Large intestine (tissue), 3 donors: Measurements from ENCODE around the gene TMEM33. TPM values are rescaled to one million over a fixed set of nuclear protein-coding genes. Genes with fewer than 3 reads are reported as not detected.

Experiments
- DNase-seq, 2 donors: peaks; one replicate each; pipeline versions ENCODE4 v3.0.0 to v3.0.0-alpha.2; 2013
- H3K27ac ChIP-seq: one replicate; pipeline ENCODE4 v1.5.1; 2013; ENCODE audit warnings: low read length
- H3K27me3 ChIP-seq: 2 replicates; pipeline ENCODE4 v1.6.1; 2013; ENCODE audit warnings: low read length; ENCODE audit not compliant: control insufficient read depth, insufficient read depth
- H3K36me3 ChIP-seq: 2 replicates; pipeline ENCODE4 v1.6.1; 2013; ENCODE audit warnings: low read length; ENCODE audit not compliant: control insufficient read depth, insufficient read depth
- H3K4me1 ChIP-seq: one replicate; pipeline ENCODE4 v1.6.1; 2013; ENCODE audit warnings: low read length; ENCODE audit not compliant: control insufficient read depth, insufficient read depth
- H3K4me3 ChIP-seq: one replicate; pipeline ENCODE4 v1.5.1; 2013; ENCODE audit warnings: low read length
- H3K9me3 ChIP-seq: one replicate; pipeline ENCODE4 v1.6.1; 2013; ENCODE audit warnings: mild to moderate bottlenecking, low read depth, low read length, moderate library complexity; ENCODE audit not compliant: control insufficient read depth
- WGBS: methylation state at CpG from one replicate; pipeline ENCODE4 v1.1.5; 2013; ENCODE audit warnings: low lambda C conversion rate; ENCODE audit not compliant: insufficient coverage; 5-methylcytosine and 5-hydroxymethylcytosine counted together
- polyA plus RNA-seq: library from polyadenylated mRNA; unstranded; fragments of 120-200 nt; gene quantifications from one replicate; pipeline ENCODE4 v1.2.1, GENCODE V29; 2013

The TMEM33 gene
- polyA plus RNA-seq, 1 donor: 37.1 TPM

GRCh38 chr4:41992967-41993857, 58.0 kb downstream of the TMEM33 start:
- whole genome bisulfite sequencing: 97% methylated on average over 3 of the region's 4 CpGs
- H3K4me3 ChIP-seq: no peak overlapping the region
- no peak for DNase-seq
- H3K27me3 ChIP-seq: no peaks in the 10 kb centered on the region
- no peaks in the 10 kb centered on the region for H3K9me3 ChIP-seq
- H3K4me1 ChIP-seq: peaks cover 8% of the 10 kb centered on the region
- H3K27ac ChIP-seq: no peak overlapping the region
- no peaks in the 10 kb centered on the region for H3K36me3 ChIP-seq

GRCh38 chr4:41994461-41994985, 59.3 kb downstream of the TMEM33 start:
- H3K4me1 ChIP-seq: peaks cover 8% of the 10 kb centered on the region
- H3K27me3 ChIP-seq: no peaks in the 10 kb centered on the region
- no peak for DNase-seq
- no CpG with 5 or more reads among the region's 3 CpGs for WGBS
- no peak overlapping the region for H3K27ac ChIP-seq
- no peaks in the 10 kb centered on the region for H3K9me3 ChIP-seq
- H3K36me3 ChIP-seq: no peaks in the 10 kb centered on the region
- no peak overlapping the region for H3K4me3 ChIP-seq

- H3K4me3 ChIP-seq: no peak overlapping the region
- H3K36me3 ChIP-seq: peaks cover 4% of the 10 kb centered on the region
- no peaks in the 10 kb centered on the region for H3K4me1 ChIP-seq
- DNase-seq: no peak
- 100% methylated on average over 1 of the region's 3 CpGs for WGBS
- H3K27ac ChIP-seq: no peak overlapping the region
- no peaks in the 10 kb centered on the region for H3K9me3 ChIP-seq
- H3K27me3 ChIP-seq: no peaks in the 10 kb centered on the region
These were observed 62.8 kb downstream of the TMEM33 start for GRCh38 chr4:41998019-41998418.

GRCh38 chr4:41999321-41999720, 64.1 kb downstream of the TMEM33 start:
- Histone ChIP-seq H3K9me3 (no peaks in the 10 kb centered on the region), H3K4me1 (no peaks in the 10 kb centered on the region), H3K4me3 (no peak overlapping the region), H3K27ac (no peak overlapping the region), H3K36me3 (peaks cover 4% of the 10 kb centered on the region), H3K27me3 (no peaks in the 10 kb centered on the region)
- DNase-seq: no peak

- H3K27ac ChIP-seq: no peak overlapping the region
- no peak for DNase-seq
- H3K4me3 ChIP-seq: no peak overlapping the region
- peaks cover 19% of the 10 kb centered on the region for H3K36me3 ChIP-seq
- no peaks in the 10 kb centered on the region for H3K4me1 ChIP-seq
- no peaks in the 10 kb centered on the region for H3K9me3 ChIP-seq
- no peaks in the 10 kb centered on the region for H3K27me3 ChIP-seq
- 80% methylated on average over 1 of the region's 3 CpGs for WGBS
These were observed 73.0 kb downstream of the TMEM33 start for GRCh38 chr4:42008011-42008786.

Other genes with a start within 250 kb of the TMEM33 start
- 16.7 TPM for gene PHOX2B, start 186.7 kb upstream of the TMEM33 start, polyA plus RNA-seq
- 0.21 TPM for gene DCAF4L1, start 46.3 kb downstream of the TMEM33 start, polyA plus RNA-seq
- gene SLC30A9, start 55.1 kb downstream of the TMEM33 start, polyA plus RNA-seq: 60.8 TPM
- 1.2 TPM for gene BEND4, start 217.2 kb downstream of the TMEM33 start, polyA plus RNA-seq